ENCODE data around the gene GLRA2.

DNA sequence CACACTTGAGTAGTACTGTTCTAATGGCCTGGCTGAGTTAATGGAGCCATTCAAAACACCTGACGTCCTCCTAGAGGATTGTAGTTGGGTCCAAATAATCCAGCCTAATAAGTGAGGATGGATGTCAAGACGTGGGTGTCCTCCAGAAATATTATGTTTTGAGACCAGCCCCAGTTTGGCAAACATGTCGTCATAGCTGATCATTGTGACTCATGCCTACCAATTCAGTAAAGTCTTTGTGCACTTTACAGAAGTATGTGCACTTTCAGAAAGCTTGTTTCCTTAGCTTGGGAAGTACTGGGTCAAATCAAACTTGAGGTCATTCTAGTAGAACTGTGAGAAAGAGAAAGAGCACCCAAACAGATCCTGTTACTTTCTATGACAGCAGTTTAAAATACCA, 37.6 kb upstream of the GLRA2 start:
- TF ChIP-seq POLR2A (IDR thresholded peaks at IDR 0.05; ENCODE audit: low read depth, low read length) (no peak), POLR2AphosphoS5 (IDR thresholded peaks at IDR 0.05; ENCODE audit: low read depth, low read length) (no peak), TAF1 (IDR thresholded peaks at IDR 0.05; ENCODE audit: low read depth, low read length) (no peak), SPI1 (IDR thresholded peaks at IDR 0.05; ENCODE audit: low read depth, low read length) (no peak), POU2F2 (IDR thresholded peaks at IDR 0.05; ENCODE audit: low read depth, low read length) (no peak), PAX5 (IDR thresholded peaks at IDR 0.05; ENCODE audit: insufficient read depth, low read length, severe bottlenecking) (no peak)

Data from GM12891 (cell line).